Mesendoderm (in vitro differentiated cells): ENCODE data around the gene ZC3HAV1L.
"Not testable (repeated sequence)": the region's sequence is repeated elsewhere in the genome, so short reads cannot be mapped to it uniquely, and the experiment has no call there.

Experiments
- DNase-seq: peaks from one replicate; pipeline ENCODE4 v3.0.0; 2013
- H2AK5ac ChIP-seq: 2 replicates; pipeline ENCODE4 v1.6.1; 2013; ENCODE audit warnings: low read length, inconsistent platforms
- H2BK120ac ChIP-seq: 2 replicates; pipeline ENCODE4 v1.6.1; 2013; ENCODE audit warnings: low read depth, mild to moderate bottlenecking, low read length, moderate library complexity, mixed read lengths
- H2BK15ac ChIP-seq: replicated peaks from 2 replicates; pipeline ENCODE4 v1.6.1; 2013; ENCODE audit warnings: low read depth, mild to moderate bottlenecking, moderate library complexity
- H2BK5ac ChIP-seq: 2 replicates; pipeline ENCODE4 v1.6.1; 2013; ENCODE audit warnings: low read length, inconsistent platforms
- H3K18ac ChIP-seq: 2 replicates; pipeline ENCODE4 v1.6.1; 2013; ENCODE audit warnings: mild to moderate bottlenecking, low read length, mixed read lengths
- H3K23ac ChIP-seq: one replicate; pipeline ENCODE4 v1.6.1; 2013; ENCODE audit warnings: low read length
- H3K27ac ChIP-seq: 2 replicates; pipeline ENCODE4 v1.5.1; 2013; ENCODE audit warnings: low read depth, mild to moderate bottlenecking, inconsistent platforms, low read length, moderate library complexity
- H3K27me3 ChIP-seq: 2 replicates; pipeline ENCODE4 v1.6.1; 2013; ENCODE audit warnings: low read length, control low read depth, mild to moderate bottlenecking, inconsistent platforms; ENCODE audit not compliant: insufficient read depth, poor library complexity
- H3K36me3 ChIP-seq: 2 replicates; pipeline ENCODE4 v1.6.1; 2013; ENCODE audit warnings: low read length, inconsistent platforms; ENCODE audit not compliant: control insufficient read depth, insufficient read depth
- H3K4ac ChIP-seq: one replicate; pipeline ENCODE4 v1.6.1; 2013; ENCODE audit warnings: low read depth, mild to moderate bottlenecking, low read length, moderate library complexity
- H3K4me1 ChIP-seq: 2 replicates; pipeline ENCODE4 v1.6.1; 2013; ENCODE audit warnings: low read depth, low read length, inconsistent platforms; ENCODE audit not compliant: control insufficient read depth
- H3K4me2 ChIP-seq: 2 replicates; pipeline ENCODE4 v1.6.1; 2013; ENCODE audit warnings: low read length
- H3K4me3 ChIP-seq: 2 replicates; pipeline ENCODE4 v1.5.1; 2013; ENCODE audit warnings: mild to moderate bottlenecking, low read length
- H3K56ac ChIP-seq: one replicate; pipeline ENCODE4 v1.6.1; 2013; ENCODE audit warnings: low read length
- H3K79me1 ChIP-seq: 2 replicates; pipeline ENCODE4 v1.6.1; 2013; ENCODE audit warnings: low read length, inconsistent platforms
- H3K79me2 ChIP-seq: 2 replicates; pipeline ENCODE4 v1.6.1; 2013; ENCODE audit warnings: mild to moderate bottlenecking, low read length; ENCODE audit not compliant: control insufficient read depth, insufficient read depth
- H3K9ac ChIP-seq: 2 replicates; pipeline ENCODE4 v1.6.1; 2013; ENCODE audit warnings: low read length, inconsistent platforms
- H4K5ac ChIP-seq: one replicate; pipeline ENCODE4 v1.6.1; 2013; ENCODE audit warnings: low read length
- H4K8ac ChIP-seq: one replicate; pipeline ENCODE4 v1.6.1; 2013; ENCODE audit warnings: low read depth, mild to moderate bottlenecking, control low read depth, low read length, moderate library complexity
- WGBS: extraction: QIAGEN DNeasy Blood & Tissue Kit; methylation state at CpG from one replicate; pipeline ENCODE4 v1.1.7; 2013; ENCODE audit warnings: low lambda C conversion rate, missing lambda C conversion rate; ENCODE audit not compliant: insufficient coverage; ENCODE audit errors: extremely low coverage; 5-methylcytosine and 5-hydroxymethylcytosine counted together

The ZC3HAV1L gene

DNA sequence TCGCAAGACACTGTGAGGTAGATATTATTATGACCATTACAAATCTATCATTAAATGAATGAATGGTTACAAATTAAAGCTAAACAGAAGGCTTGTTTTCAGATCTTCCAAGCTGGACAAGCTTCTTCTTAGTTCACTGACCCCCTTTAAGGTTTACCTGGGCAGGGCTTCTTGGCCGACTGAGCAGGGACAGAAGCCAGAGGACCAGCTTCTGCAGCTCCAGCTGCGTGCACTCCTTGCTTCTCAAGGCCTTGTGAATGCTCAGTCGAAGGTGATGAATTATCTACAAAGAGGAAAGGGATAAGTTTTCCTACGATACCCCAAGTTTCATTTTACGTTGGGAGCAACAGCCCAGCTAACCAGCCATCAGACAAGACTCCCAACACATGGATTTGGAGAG lies 9.3 kb downstream of the ZC3HAV1L start:
- H3K36me3 ChIP-seq, result peaks cover 9% of the 10 kb centered on the region
- H4K5ac ChIP-seq, result no peak overlapping the region
- H3K18ac ChIP-seq, result no peak overlapping the region
- H4K8ac ChIP-seq, result no peak overlapping the region
- no peak overlapping the region for H3K9ac ChIP-seq
- no peak overlapping the region for H3K4ac ChIP-seq
- WGBS, result no CpG with 5 or more reads among the region's 6 CpGs
- no peaks in the 10 kb centered on the region for H3K4me1 ChIP-seq
- no peak overlapping the region for H3K4me3 ChIP-seq
- no peak overlapping the region for H3K56ac ChIP-seq
- H2AK5ac ChIP-seq, result no peak overlapping the region
- H3K4me2 ChIP-seq, result no peak overlapping the region
- H3K27ac ChIP-seq, result no peak overlapping the region
- H2BK5ac ChIP-seq, result no peak overlapping the region
- H3K23ac ChIP-seq, result no peak overlapping the region
- H3K27me3 ChIP-seq, result no peaks in the 10 kb centered on the region
- no peak overlapping the region for H2BK15ac ChIP-seq
- DNase-seq, result no peak
- no peaks in the 10 kb centered on the region for H3K79me2 ChIP-seq
- no peaks in the 10 kb centered on the region for H3K79me1 ChIP-seq
- no peak overlapping the region for H2BK120ac ChIP-seq

GRCh38 chr7:139025861-139026260 lies 10.0 kb downstream of the ZC3HAV1L start:
- not testable (repeated sequence) for H3K4me3 ChIP-seq, H3K23ac ChIP-seq, H4K8ac ChIP-seq, H3K56ac ChIP-seq, H3K79me1 ChIP-seq, H3K9ac ChIP-seq, H4K5ac ChIP-seq, H3K4ac ChIP-seq, H3K79me2 ChIP-seq, H3K36me3 ChIP-seq, H3K4me1 ChIP-seq, H2BK120ac ChIP-seq, DNase-seq, H3K27ac ChIP-seq, H3K18ac ChIP-seq, H3K4me2 ChIP-seq, H3K27me3 ChIP-seq, H2AK5ac ChIP-seq, H2BK15ac ChIP-seq, H2BK5ac ChIP-seq
- no CpG with 5 or more reads among the region's 5 CpGs for WGBS

DNA sequence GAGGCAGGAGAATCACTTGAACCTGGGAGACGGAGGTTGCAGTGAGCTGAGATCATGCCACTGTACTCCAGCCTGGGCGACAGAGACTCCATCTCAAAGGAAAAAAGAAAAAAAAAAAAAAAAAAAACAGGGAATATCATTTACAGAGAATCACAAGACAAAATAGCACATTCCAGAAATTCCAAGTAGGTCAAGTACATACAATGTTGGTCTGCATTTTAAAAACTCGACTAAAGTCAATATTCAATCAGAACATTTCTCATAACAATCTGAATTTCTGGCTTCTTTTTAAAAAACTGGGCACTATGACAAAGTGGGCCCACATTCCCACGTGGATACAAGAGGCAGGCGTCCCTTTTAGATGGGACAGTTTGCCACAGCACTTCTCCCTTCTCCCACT lies 12.8 kb downstream of the ZC3HAV1L start:
- Histone ChIP-seq H2BK5ac (no peak overlapping the region), H3K56ac (no peak overlapping the region), H3K79me2 (no peaks in the 10 kb centered on the region), H3K18ac (no peak overlapping the region), H3K27me3 (no peaks in the 10 kb centered on the region), H2BK120ac (no peak overlapping the region), H2AK5ac (no peak overlapping the region), H2BK15ac (no peak overlapping the region), H3K4ac (no peak overlapping the region), H3K23ac (no peak overlapping the region), H3K36me3 (peaks cover 5% of the 10 kb centered on the region), H3K79me1 (no peaks in the 10 kb centered on the region), H3K9ac (no peak overlapping the region), H3K4me1 (no peaks in the 10 kb centered on the region), H3K4me3 (no peak overlapping the region), H4K8ac (no peak overlapping the region), H3K4me2 (no peak overlapping the region), H4K5ac (no peak overlapping the region), H3K27ac (no peak overlapping the region)
- WGBS, result no CpG with 5 or more reads among the region's 5 CpGs
- DNase-seq, result no peak

DNA sequence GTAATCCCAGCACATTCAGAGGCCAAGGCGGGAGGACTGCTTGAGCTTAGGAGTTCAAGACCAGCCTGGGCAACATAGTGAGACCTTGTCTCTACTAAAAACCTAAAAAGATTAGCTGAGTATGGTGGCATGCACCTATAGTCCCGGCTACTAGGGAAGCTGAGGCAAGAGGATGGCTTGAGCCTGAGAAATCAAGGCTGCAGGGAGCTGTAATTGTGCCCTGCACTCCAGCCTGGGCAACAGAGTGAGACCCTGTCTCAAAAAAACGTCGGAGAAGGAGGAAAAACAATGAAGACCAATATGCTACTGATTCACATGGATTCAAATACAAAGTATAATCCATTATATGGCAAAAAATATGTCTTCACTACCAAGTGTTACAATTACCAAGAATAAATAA lies 13.6 kb downstream of the ZC3HAV1L start:
- Histone ChIP-seq H3K18ac (no peak overlapping the region), H3K79me1 (no peaks in the 10 kb centered on the region), H3K36me3 (peaks cover 5% of the 10 kb centered on the region), H3K79me2 (no peaks in the 10 kb centered on the region), H2BK5ac (no peak overlapping the region), H3K27me3 (no peaks in the 10 kb centered on the region), H2AK5ac (no peak overlapping the region), H3K27ac (no peak overlapping the region), H3K4me3 (no peak overlapping the region), H4K8ac (no peak overlapping the region), H3K4me1 (no peaks in the 10 kb centered on the region), H2BK120ac (no peak overlapping the region), H3K4me2 (no peak overlapping the region), H2BK15ac (no peak overlapping the region), H3K23ac (no peak overlapping the region), H3K56ac (no peak overlapping the region), H3K9ac (no peak overlapping the region), H4K5ac (no peak overlapping the region), H3K4ac (no peak overlapping the region)
- no peak for DNase-seq
- no CpG with 5 or more reads among the region's 4 CpGs for WGBS

DNA sequence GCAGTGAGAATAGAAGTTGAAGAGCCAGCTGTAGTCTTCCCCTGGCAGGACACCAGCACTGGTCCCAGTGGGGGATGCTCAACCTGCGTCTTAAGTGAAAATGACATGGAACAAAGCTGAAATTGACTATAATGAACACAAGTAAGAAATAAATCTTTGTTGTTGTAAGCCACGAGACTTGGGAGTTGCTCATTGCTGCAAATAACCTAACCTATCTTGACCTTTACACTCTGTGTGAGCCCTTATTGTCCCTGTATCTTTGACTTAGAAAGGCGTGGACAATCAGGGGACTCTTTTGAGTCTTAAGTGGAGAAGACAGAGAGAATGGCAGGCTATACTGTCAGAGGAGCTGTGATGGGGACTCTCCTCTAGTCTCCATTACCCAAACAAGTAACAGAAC lies 16.9 kb downstream of the ZC3HAV1L start:
- Histone ChIP-seq H3K79me1 (no peaks in the 10 kb centered on the region), H3K79me2 (no peaks in the 10 kb centered on the region), H3K27ac (no peak overlapping the region), H3K27me3 (no peaks in the 10 kb centered on the region), H3K4me1 (no peaks in the 10 kb centered on the region), H4K8ac (no peak overlapping the region), H3K4me2 (no peak overlapping the region), H3K9ac (no peak overlapping the region), H4K5ac (no peak overlapping the region), H3K4ac (no peak overlapping the region), H2BK15ac (no peak overlapping the region), H3K56ac (no peak overlapping the region), H2BK5ac (no peak overlapping the region), H3K18ac (no peak overlapping the region), H3K36me3 (no peaks in the 10 kb centered on the region), H2AK5ac (no peak overlapping the region), H2BK120ac (no peak overlapping the region), H3K23ac (no peak overlapping the region), H3K4me3 (no peak overlapping the region)
- no peak for DNase-seq
- no CpG with 5 or more reads among the region's 3 CpGs for WGBS

DNA sequence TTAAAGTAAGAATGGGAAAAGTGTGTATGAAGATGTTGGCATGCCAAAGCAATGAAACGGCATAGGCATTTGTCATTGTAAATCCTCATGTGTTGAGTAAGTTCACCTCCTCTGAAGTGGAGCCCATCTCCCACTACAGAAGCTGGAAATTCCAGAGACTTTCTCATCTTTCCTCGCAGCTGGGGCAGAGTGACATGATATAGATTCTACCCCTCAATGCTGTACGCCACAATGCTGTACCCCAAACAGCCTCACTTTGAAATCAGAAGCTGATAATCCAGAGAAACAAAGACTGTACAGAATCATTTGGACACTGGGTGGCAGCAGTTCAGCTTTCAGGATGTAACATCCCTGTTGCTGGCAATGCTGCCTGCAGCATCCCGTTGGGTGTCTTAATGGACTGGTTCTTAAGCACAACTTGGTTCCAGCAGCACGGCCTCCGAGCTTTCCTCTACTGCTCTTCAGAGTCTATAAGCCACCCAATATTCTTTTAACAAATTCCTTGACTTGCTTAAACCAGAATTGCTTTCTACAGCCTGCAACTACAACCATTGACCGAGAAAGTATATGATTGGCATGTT lies 18.8 kb downstream of the ZC3HAV1L start:
- H2BK120ac ChIP-seq, result no peak overlapping the region
- H2BK5ac ChIP-seq, result no peak overlapping the region
- H3K79me1 ChIP-seq, result no peaks in the 10 kb centered on the region
- no peak overlapping the region for H3K56ac ChIP-seq
- no peak overlapping the region for H3K4me3 ChIP-seq
- no peaks in the 10 kb centered on the region for H3K27me3 ChIP-seq
- no peak overlapping the region for H3K27ac ChIP-seq
- H4K5ac ChIP-seq, result no peak overlapping the region
- no peaks in the 10 kb centered on the region for H3K79me2 ChIP-seq
- WGBS, result no CpG with 5 or more reads among the region's 7 CpGs
- H2BK15ac ChIP-seq, result no peak overlapping the region
- H3K4me1 ChIP-seq, result no peaks in the 10 kb centered on the region
- no peak overlapping the region for H3K4me2 ChIP-seq
- H3K18ac ChIP-seq, result no peak overlapping the region
- H3K4ac ChIP-seq, result no peak overlapping the region
- peak; percentile 78 for DNase-seq
- no peak overlapping the region for H4K8ac ChIP-seq
- no peak overlapping the region for H3K9ac ChIP-seq
- H3K36me3 ChIP-seq, result no peaks in the 10 kb centered on the region
- no peak overlapping the region for H3K23ac ChIP-seq
- no peak overlapping the region for H2AK5ac ChIP-seq
